T1000 (cell line): Measurements from ENCODE around the gene SCAF11.
A peak's percentile ranks its signal among the peaks of the same experiment; 100 is the strongest.

Experiments
- DNase-seq: peaks from one replicate; lab custom pipeline; 2025; ENCODE audit warnings: mixed read lengths; lab: John Stamatoyannopoulos, UW

SCAF11 gene

GRCh38 chr12:45978108-45978507, 12.3 kb downstream of the SCAF11 start:
- DNase-seq = no peak

GRCh38 chr12:45977620-45978019, 12.8 kb downstream of the SCAF11 start:
- no peak for DNase-seq

GRCh38 chr12:45975506-45975905, 14.9 kb downstream of the SCAF11 start:
- DNase-seq = no peak

GRCh38 chr12:45974883-45975282, 15.5 kb downstream of the SCAF11 start:
- no peak for DNase-seq

- no peak for DNase-seq
Observed at GRCh38 chr12:45974171-45974719, 16.1 kb downstream of the SCAF11 start.

GRCh38 chr12:45973526-45973925, 16.8 kb downstream of the SCAF11 start:
- DNase-seq = no peak

- DNase-seq = no peak
Observed at GRCh38 chr12:45970391-45970790, 20.0 kb downstream of the SCAF11 start.

- DNase-seq = no peak
Observed at GRCh38 chr12:45969084-45969483, 21.3 kb downstream of the SCAF11 start.

GRCh38 chr12:45966486-45966885, 23.9 kb downstream of the SCAF11 start:
- no peak for DNase-seq

- DNase-seq = no peak
Observed at GRCh38 chr12:45962553-45963325, 27.6 kb downstream of the SCAF11 start.

GRCh38 chr12:45959728-45960127, 30.6 kb downstream of the SCAF11 start:
- no peak for DNase-seq

- DNase-seq = no peak
Observed at GRCh38 chr12:45959025-45959424, 31.3 kb downstream of the SCAF11 start.

GRCh38 chr12:45948546-45948945, 41.8 kb downstream of the SCAF11 start:
- no peak for DNase-seq

- DNase-seq = no peak
Observed at GRCh38 chr12:45946435-45946834, 43.9 kb downstream of the SCAF11 start.

- DNase-seq = no peak
Observed at GRCh38 chr12:45944771-45945170, 45.6 kb downstream of the SCAF11 start.

GRCh38 chr12:45939759-45940158, 50.6 kb downstream of the SCAF11 start:
- no peak for DNase-seq

GRCh38 chr12:45938566-45938965, 51.8 kb downstream of the SCAF11 start:
- DNase-seq = no peak

GRCh38 chr12:45934956-45935355, 55.4 kb downstream of the SCAF11 start:
- no peak for DNase-seq

- DNase-seq = no peak
Observed at GRCh38 chr12:45933504-45933903, 56.9 kb downstream of the SCAF11 start.

GRCh38 chr12:45930369-45930768, 60.0 kb downstream of the SCAF11 start:
- no peak for DNase-seq

GRCh38 chr12:45928309-45928708, 62.1 kb downstream of the SCAF11 start:
- DNase-seq = no peak

GRCh38 chr12:45918818-45919217, 71.6 kb downstream of the SCAF11 start:
- DNase-seq = no peak

- no peak for DNase-seq
Observed at GRCh38 chr12:45915405-45915804, 75.0 kb downstream of the SCAF11 start.

GRCh38 chr12:45914090-45914489, 76.3 kb downstream of the SCAF11 start:
- peak; percentile 11 for DNase-seq
